Upper lobe of right lung (tissue), 1 donor: ENCODE results near the gene DERA. TPM values are rescaled to one million over a fixed set of nuclear protein-coding genes. Genes with fewer than 3 reads are reported as not detected.

Experiments
- ATAC-seq: fragments of 200-7000 bp; cut with Tn5 transposase; one replicate; pipeline ENCODE4 v1.9.1; 2020; ENCODE audit warnings: mild to moderate bottlenecking, moderate library complexity
- DNase-seq: peaks from one replicate; pipeline ENCODE4 v3.0.0-alpha.2; 2020
- H3K27ac ChIP-seq: fragments of 200-600 bp; one replicate; pipeline ENCODE4 v1.8.0; 2022
- H3K27me3 ChIP-seq: fragments of 200-600 bp; one replicate; pipeline ENCODE4 v1.8.0; 2022; ENCODE audit warnings: mild to moderate bottlenecking
- H3K36me3 ChIP-seq: fragments of 200-600 bp; one replicate; pipeline ENCODE4 v1.8.0; 2022
- H3K4me1 ChIP-seq: fragments of 200-600 bp; one replicate; pipeline ENCODE4 v1.8.0; 2022
- H3K4me3 ChIP-seq: fragments of 200-600 bp; one replicate; pipeline ENCODE4 v1.8.0; 2022; ENCODE audit warnings: mild to moderate bottlenecking
- H3K9me3 ChIP-seq: fragments of 200-600 bp; one replicate; pipeline ENCODE4 v1.8.0; 2022
- CTCF ChIP-seq: fragments of 200-600 bp; IDR thresholded peaks from one replicate; pipeline ENCODE4 v1.8.0; 2022; ENCODE audit warnings: antibody characterized with exemption
- intact Hi-C: fragments of 100-400 bp; cut with DNase I; formaldehyde crosslinking; loops from one replicate; pipeline ENCODE4 v1.11.0; 2022
- total RNA-seq: library from RNA; stranded (reverse); fragmentation: NEBNext Ultra II Directional; extraction: Animal tissue kit (Norgen Biotek cat#: 25700); gene quantifications from one replicate; pipeline ENCODE4 v1.2.1, GENCODE V29; 2021
- donor health status: DM: no; HTN: yes; CAD: no; lungs with severe emphysema.

Gene DERA
- total RNA-seq, 1 donor from 2014 or later: 36.6 TPM

- intact Hi-C loops: no loop called here
- no peaks in the 10 kb centered on the region for H3K36me3 ChIP-seq
- TF ChIP-seq CTCF: no peak
Observed at GRCh38 chr12:16072678-16073077, 161.5 kb downstream of the DERA start.

GRCh38 chr12:16074894-16075293, 163.8 kb downstream of the DERA start:
- intact Hi-C loops: no loop called here
- Histone ChIP-seq H3K4me3 (no peak overlapping the region), H3K27ac (no peak overlapping the region), H3K36me3 (no peaks in the 10 kb centered on the region), H3K9me3 (no peaks in the 10 kb centered on the region), H3K4me1 (no peaks in the 10 kb centered on the region), H3K27me3 (no peaks in the 10 kb centered on the region)
- ATAC-seq: no peak
- DNase-seq: no peak
- no peak for TF ChIP-seq CTCF

More at GRCh38 chr12:16072678-16073077, 161.5 kb downstream of the DERA start:
- H3K27me3 ChIP-seq: no peaks in the 10 kb centered on the region
- H3K4me3 ChIP-seq: no peak overlapping the region
- ATAC-seq (no peak), DNase-seq (no peak)
- no peaks in the 10 kb centered on the region for H3K9me3 ChIP-seq
- H3K4me1 ChIP-seq: no peaks in the 10 kb centered on the region
- no peak overlapping the region for H3K27ac ChIP-seq

GRCh38 chr12:16075887-16076286, 164.8 kb downstream of the DERA start:
- DNase-seq: no peak
- H3K27me3 ChIP-seq: no peaks in the 10 kb centered on the region
- no peaks in the 10 kb centered on the region for H3K36me3 ChIP-seq
- H3K4me1 ChIP-seq: no peaks in the 10 kb centered on the region
- no peak overlapping the region for H3K27ac ChIP-seq
- ATAC-seq: no peak
- no peak overlapping the region for H3K4me3 ChIP-seq
- no peak for TF ChIP-seq CTCF
- intact Hi-C loops: no loop called here
- no peaks in the 10 kb centered on the region for H3K9me3 ChIP-seq

- peak; percentile 91 for ATAC-seq
- DNase-seq: no peak
Observed at GRCh38 chr12:16076557-16076956, 165.4 kb downstream of the DERA start.

GRCh38 chr12:16076970-16077522, 165.9 kb downstream of the DERA start:
- ATAC-seq: no peak
- no peak for TF ChIP-seq CTCF
- H3K4me1 ChIP-seq: no peaks in the 10 kb centered on the region
- H3K27me3 ChIP-seq: no peaks in the 10 kb centered on the region
- no peak for DNase-seq
- no peaks in the 10 kb centered on the region for H3K9me3 ChIP-seq
- H3K4me3 ChIP-seq: no peak overlapping the region
- intact Hi-C loops: no loop called here
- H3K36me3 ChIP-seq: no peaks in the 10 kb centered on the region
- no peak overlapping the region for H3K27ac ChIP-seq

More at GRCh38 chr12:16076557-16076956, 165.4 kb downstream of the DERA start:
- Histone ChIP-seq H3K4me3 (no peak overlapping the region), H3K27ac (no peak overlapping the region), H3K9me3 (no peaks in the 10 kb centered on the region), H3K27me3 (no peaks in the 10 kb centered on the region), H3K4me1 (no peaks in the 10 kb centered on the region), H3K36me3 (no peaks in the 10 kb centered on the region)
- intact Hi-C loops: no loop called here
- peak; percentile 39 for TF ChIP-seq CTCF

- no peak for TF ChIP-seq CTCF
- no peak for ATAC-seq
- Histone ChIP-seq H3K27me3 (no peaks in the 10 kb centered on the region), H3K36me3 (no peaks in the 10 kb centered on the region), H3K4me3 (no peak overlapping the region), H3K27ac (no peak overlapping the region), H3K9me3 (no peaks in the 10 kb centered on the region), H3K4me1 (no peaks in the 10 kb centered on the region)
- intact Hi-C loops: no loop called here
- DNase-seq: no peak
Observed at GRCh38 chr12:16086462-16086861, 175.3 kb downstream of the DERA start.
